Measurements from ENCODE around the gene ARHGEF10L. TPM values are rescaled to one million over a fixed set of nuclear protein-coding genes. Genes with fewer than 3 reads are reported as not detected.

Gene ARHGEF10L
- total RNA-seq, 1 experiment from 2014 or later = 11.2 TPM

DNA sequence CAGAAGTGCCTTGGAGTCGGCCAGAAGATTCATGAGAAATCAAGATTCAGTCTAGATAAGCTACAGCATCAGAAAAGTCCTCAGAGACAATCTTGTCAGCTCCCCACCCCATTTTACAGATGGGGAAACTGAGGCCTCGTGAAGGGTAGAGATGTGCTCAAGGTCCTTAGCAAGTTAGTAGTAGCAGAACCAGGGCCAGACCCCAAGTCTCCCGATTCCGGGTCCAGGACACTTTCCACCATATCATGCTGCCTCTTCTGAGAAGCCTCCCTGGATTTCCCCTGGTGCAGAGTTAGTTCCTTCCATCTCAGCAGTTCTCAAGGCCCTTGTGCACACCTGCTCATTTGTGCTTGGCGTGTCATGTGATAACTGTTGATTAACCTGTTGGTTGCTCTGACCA lies 124.1 kb downstream of the ARHGEF10L start:
- Histone ChIP-seq H3K4me2 (ENCODE audit: low read length) (no peak overlapping the region), H3K79me2 (ENCODE audit: low read length) (no peaks in the 10 kb centered on the region), H3K36me3 (ENCODE audit: low read depth, low read length) (no peaks in the 10 kb centered on the region), H3K9ac (ENCODE audit: low read length) (no peak overlapping the region), H3K9me3 (ENCODE audit: low read length) (no peaks in the 10 kb centered on the region), H3K9me2 (replicated peaks; ENCODE audit: low read length) (no peaks in the 10 kb centered on the region), H3K27me3 (ENCODE audit: low read length) (no peaks in the 10 kb centered on the region), H3K4me3 (ENCODE audit: low read length) (no peak overlapping the region), H4K20me1 (ENCODE audit: low read length) (no peaks in the 10 kb centered on the region), H3F3A (ENCODE audit: low read length, unreplicated experiment) (no peaks in the 10 kb centered on the region), H3K27ac (ENCODE audit: low read length) (no peak overlapping the region), H2AFZ (ENCODE audit: low read length) (no peak overlapping the region), H3K4me1 (ENCODE audit: insufficient read depth, low read length) (no peaks in the 10 kb centered on the region)
- no TSS peak for BruUV-seq (replicated peaks)
- no peak for TF ChIP-seq EZH2phosphoT487 (IDR thresholded peaks at IDR 0.05; ENCODE audit: borderline replicate concordance, low read length)
- TF ChIP-seq EZH2 (IDR thresholded peaks at IDR 0.05; ENCODE audit: low read length, unreplicated experiment) = no peak
- TF ChIP-seq, protein P1, sequence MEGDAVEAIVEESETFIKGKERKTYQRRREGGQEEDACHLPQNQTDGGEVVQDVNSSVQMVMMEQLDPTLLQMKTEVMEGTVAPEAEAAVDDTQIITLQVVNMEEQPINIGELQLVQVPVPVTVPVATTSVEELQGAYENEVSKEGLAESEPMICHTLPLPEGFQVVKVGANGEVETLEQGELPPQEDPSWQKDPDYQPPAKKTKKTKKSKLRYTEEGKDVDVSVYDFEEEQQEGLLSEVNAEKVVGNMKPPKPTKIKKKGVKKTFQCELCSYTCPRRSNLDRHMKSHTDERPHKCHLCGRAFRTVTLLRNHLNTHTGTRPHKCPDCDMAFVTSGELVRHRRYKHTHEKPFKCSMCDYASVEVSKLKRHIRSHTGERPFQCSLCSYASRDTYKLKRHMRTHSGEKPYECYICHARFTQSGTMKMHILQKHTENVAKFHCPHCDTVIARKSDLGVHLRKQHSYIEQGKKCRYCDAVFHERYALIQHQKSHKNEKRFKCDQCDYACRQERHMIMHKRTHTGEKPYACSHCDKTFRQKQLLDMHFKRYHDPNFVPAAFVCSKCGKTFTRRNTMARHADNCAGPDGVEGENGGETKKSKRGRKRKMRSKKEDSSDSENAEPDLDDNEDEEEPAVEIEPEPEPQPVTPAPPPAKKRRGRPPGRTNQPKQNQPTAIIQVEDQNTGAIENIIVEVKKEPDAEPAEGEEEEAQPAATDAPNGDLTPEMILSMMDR (conservative IDR thresholded peaks at IDR 0.05; ENCODE audit: low read depth, low read length) = no peak
- ChIA-PET POLR2A (ENCODE audit: unreplicated experiment) (no interaction called here), CTCF (interaction anchor here (0.7 kb wide), 1 partner anchor 877 kb away, joined by 3 read pairs; no protein-coding TSS in a partner anchor)
- ATAC-seq (no peak), DNase-seq (no peak)
- intact Hi-C loops (cut with micrococcal nuclease) = loop anchor here (5.0 kb wide), 1 partner anchor 919 kb away; no protein-coding TSS in a partner anchor

DNA sequence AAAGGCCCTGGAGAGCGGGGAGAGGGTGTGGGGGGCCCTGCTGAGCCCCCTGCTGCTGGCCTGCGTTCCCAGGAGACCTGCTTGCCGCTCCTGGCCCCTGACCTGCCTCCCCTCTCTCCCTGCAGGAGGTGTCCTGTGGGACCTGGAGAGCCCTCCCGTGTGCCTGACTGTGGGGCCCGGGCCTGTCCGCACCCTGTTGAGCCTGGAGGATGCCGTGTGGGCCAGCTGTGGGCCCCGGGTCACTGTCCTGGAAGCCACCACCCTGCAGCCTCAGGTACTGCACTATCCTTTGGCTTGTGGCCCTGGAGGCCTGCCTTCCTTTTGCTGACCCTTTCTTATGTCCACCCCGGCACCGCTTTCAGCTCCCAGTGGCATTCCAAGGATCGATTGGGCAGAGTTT lies 124.8 kb downstream of the ARHGEF10L start:
- Histone ChIP-seq H3K4me2 (ENCODE audit: low read length) (no peak overlapping the region), H3K4me1 (ENCODE audit: insufficient read depth, low read length) (no peaks in the 10 kb centered on the region), H3K9me3 (ENCODE audit: low read length) (no peaks in the 10 kb centered on the region), H3K27me3 (ENCODE audit: low read length) (no peaks in the 10 kb centered on the region), H4K20me1 (ENCODE audit: low read length) (no peaks in the 10 kb centered on the region), H3K79me2 (ENCODE audit: low read length) (no peaks in the 10 kb centered on the region), H3K4me3 (ENCODE audit: low read length) (no peak overlapping the region), H3K9ac (ENCODE audit: low read length) (no peak overlapping the region), H3K27ac (ENCODE audit: low read length) (no peak overlapping the region), H2AFZ (ENCODE audit: low read length) (no peak overlapping the region), H3K36me3 (ENCODE audit: low read depth, low read length) (no peaks in the 10 kb centered on the region), H3K9me2 (replicated peaks; ENCODE audit: low read length) (no peaks in the 10 kb centered on the region), H3F3A (ENCODE audit: low read length, unreplicated experiment) (no peaks in the 10 kb centered on the region)
- POLR2A ChIA-PET (ENCODE audit: unreplicated experiment) = no interaction called here
- CTCF ChIA-PET = interaction anchor here (0.8 kb wide), 1 partner anchor 170 kb away, joined by 3 read pairs; no protein-coding TSS in a partner anchor
- intact Hi-C loops (cut with micrococcal nuclease) = loop anchor here (5.0 kb wide), 1 partner anchor 918 kb away; no protein-coding TSS in a partner anchor
- no peak for ATAC-seq
- TF ChIP-seq EZH2phosphoT487 (IDR thresholded peaks at IDR 0.05; ENCODE audit: borderline replicate concordance, low read length) (no peak), EZH2 (IDR thresholded peaks at IDR 0.05; ENCODE audit: low read length, unreplicated experiment) (no peak)
- TF ChIP-seq, protein P1 (conservative IDR thresholded peaks at IDR 0.05; ENCODE audit: low read depth, low read length) = no peak
- DNase-seq = no peak
- no TSS peak for BruUV-seq (replicated peaks)

DNA sequence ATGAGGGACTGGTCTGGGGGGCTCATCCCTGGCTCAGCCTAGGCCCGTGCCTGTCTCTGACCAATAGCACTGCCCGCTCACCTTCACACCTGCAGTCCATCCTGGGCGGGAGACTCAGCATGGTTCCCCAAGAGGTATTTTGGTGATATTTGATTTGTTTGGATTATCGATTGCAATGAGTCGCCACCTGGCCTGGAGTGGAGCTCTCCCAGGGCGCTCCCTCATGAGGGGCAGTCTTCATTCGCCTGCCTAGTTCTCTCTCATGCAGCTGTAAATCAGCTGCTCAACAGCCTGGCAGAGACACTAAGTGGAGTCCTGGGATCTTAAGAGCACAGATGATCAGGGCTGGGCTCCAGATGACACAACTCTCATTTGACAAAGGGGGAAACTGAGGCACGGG lies 125.6 kb downstream of the ARHGEF10L start:
- H3F3A ChIP-seq (ENCODE audit: low read length, unreplicated experiment) = no peaks in the 10 kb centered on the region
- H3K79me2 ChIP-seq (ENCODE audit: low read length) = no peaks in the 10 kb centered on the region
- TF ChIP-seq EZH2phosphoT487 (IDR thresholded peaks at IDR 0.05; ENCODE audit: borderline replicate concordance, low read length) = no peak
- TF ChIP-seq, protein P1 (conservative IDR thresholded peaks at IDR 0.05; ENCODE audit: low read depth, low read length) = no peak
- TF ChIP-seq EZH2 (IDR thresholded peaks at IDR 0.05; ENCODE audit: low read length, unreplicated experiment) = no peak
- no peaks in the 10 kb centered on the region for H3K9me3 ChIP-seq (ENCODE audit: low read length)
- no peaks in the 10 kb centered on the region for H3K9me2 ChIP-seq (replicated peaks; ENCODE audit: low read length)
- no peak overlapping the region for H3K4me2 ChIP-seq (ENCODE audit: low read length)
- H3K9ac ChIP-seq (ENCODE audit: low read length) = no peak overlapping the region
- H3K4me3 ChIP-seq (ENCODE audit: low read length) = no peak overlapping the region
- no peak overlapping the region for H2AFZ ChIP-seq (ENCODE audit: low read length)
- BruUV-seq (replicated peaks) = no TSS peak
- H3K27me3 ChIP-seq (ENCODE audit: low read length) = no peaks in the 10 kb centered on the region
- POLR2A ChIA-PET (ENCODE audit: unreplicated experiment) = no interaction called here
- ATAC-seq = no peak
- intact Hi-C loops (cut with micrococcal nuclease) = no loop called here
- H3K27ac ChIP-seq (ENCODE audit: low read length) = no peak overlapping the region
- no peaks in the 10 kb centered on the region for H3K4me1 ChIP-seq (ENCODE audit: insufficient read depth, low read length)
- no peaks in the 10 kb centered on the region for H3K36me3 ChIP-seq (ENCODE audit: low read depth, low read length)
- no peak for DNase-seq
- no peaks in the 10 kb centered on the region for H4K20me1 ChIP-seq (ENCODE audit: low read length)
- CTCF ChIA-PET = interaction anchor here (0.8 kb wide), 1 partner anchor 170 kb away, joined by 3 read pairs; no protein-coding TSS in a partner anchor

All from PC-3 (cell line).